Sigmoid colon (tissue), 7 donors: Measurements from ENCODE around the gene RANBP1. TPM values are rescaled to one million over a fixed set of nuclear protein-coding genes. Genes with fewer than 3 reads are reported as not detected.

Source experiments
- DNase-seq: peaks from one replicate; pipeline ENCODE4 v3.0.0-alpha.2; 2019
- H3K27ac ChIP-seq, 4 donors: fragments of 200-600 bp; sonication (generic); one replicate each; pipeline ENCODE4 v1.5.1; 2016 to 2019; ENCODE audit warnings: mild to moderate bottlenecking in 1 of 4
- H3K27me3 ChIP-seq, 3 donors: fragments of 200-600 bp; sonication (generic); one replicate each; pipeline ENCODE4 v1.5.1; 2019; ENCODE audit warnings: mild to moderate bottlenecking in 1 of 3
- H3K36me3 ChIP-seq, 4 donors: fragments of 200-600 bp; sonication (generic); one replicate each; pipeline ENCODE4 v1.5.1; 2016 to 2019
- H3K4me1 ChIP-seq, 4 donors: fragments of 200-600 bp; sonication (generic); one replicate each; pipeline ENCODE4 v1.5.1; 2017 to 2019
- H3K4me3 ChIP-seq, 4 donors: fragments of 200-600 bp; sonication (generic); one replicate each; pipeline ENCODE4 v1.5.1; 2017 to 2019; ENCODE audit warnings: mild to moderate bottlenecking in 2 of 4, moderate library complexity in 1 of 4
- H3K9me3 ChIP-seq, 4 donors: fragments of 200-600 bp in 3 of 4; sonication (generic) in 3 of 4; one replicate each; pipeline versions ENCODE4 v1.5.1 to v1.6.1; 2013 to 2019
- CTCF ChIP-seq, 4 experiments: fragments of 450-650 bp in 3 of 4; fragments of 200-600 bp in 1 of 4; IDR thresholded peaks; one replicate each; pipeline ENCODE4 v1.5.1; 2016 to 2019; ENCODE audit warnings: antibody characterized with exemption in 4 of 4, mild to moderate bottlenecking in 3 of 4, moderate library complexity in 2 of 4
- EP300 ChIP-seq, 4 donors: sonication (generic); formaldehyde crosslinking; IDR thresholded peaks; one replicate each; pipeline ENCODE4 v1.6.1; 2017; ENCODE audit warnings: antibody characterized with exemption in 4 of 4
- POLR2A ChIP-seq, 2 donors: fragments of 450-650 bp; IDR thresholded peaks; one replicate each; pipeline ENCODE4 v1.6.1; 2016; ENCODE audit warnings: antibody characterized with exemption in 2 of 2, mild to moderate bottlenecking in 2 of 2, moderate library complexity in 2 of 2
- POLR2AphosphoS5 ChIP-seq, 4 donors: sonication (generic); formaldehyde crosslinking; IDR thresholded peaks; one replicate each; pipeline ENCODE4 v1.6.1; 2017; ENCODE audit warnings: antibody characterized with exemption in 4 of 4
- WGBS, 2 donors: extraction: QIAGEN DNeasy Blood & Tissue Kit; methylation state at CpG; one replicate each; pipeline ENCODE4 v1.1.7; 2013; 5-methylcytosine and 5-hydroxymethylcytosine counted together
- intact Hi-C: fragments of 100-400 bp; cut with DNase I; formaldehyde crosslinking; loops from one replicate; pipeline ENCODE4 v1.15.1; 2023
- polyA plus RNA-seq, 3 donors: library from polyadenylated mRNA; stranded (reverse); fragments of 200-250 nt; gene quantifications; one replicate each; pipeline ENCODE4 v1.2.3, GENCODE V29; 2013
- total RNA-seq, 4 donors: library from RNA; depleted of rRNA; stranded (reverse); fragments of >200 nt; gene quantifications; one replicate each; pipeline ENCODE4 v1.1.0, GENCODE V29; 2016
- donor health status: healthy with polysubstance abuse.
- donor health status: Bipolar disorder and iron deficiency.
- donor health status: healthy.

The RANBP1 gene
- total and polyA plus RNA-seq, 7 donors, result 67.9 to 194 (median 154) TPM

- H3K4me1 ChIP-seq, result no peaks in the 10 kb centered on the region
- no peak for TF ChIP-seq POLR2A (IDR thresholded peaks at IDR 0.05)
- TF ChIP-seq POLR2AphosphoS5 (IDR thresholded peaks at IDR 0.05), result no peak
- no peak for TF ChIP-seq EP300 (IDR thresholded peaks at IDR 0.05)
- no peak for TF ChIP-seq CTCF (IDR thresholded peaks at IDR 0.05)
- DNase-seq, result no peak
- intact Hi-C loops, result no loop called here
- H3K4me3 ChIP-seq, result no peak overlapping the region
- 90 to 93% methylated on average over 8 of the region's 8 CpGs for WGBS, 2 donors
- H3K27me3 ChIP-seq, result no peaks in the 10 kb centered on the region
- H3K9me3 ChIP-seq, result no peaks in the 10 kb centered on the region
- no peaks in the 10 kb centered on the region for H3K36me3 ChIP-seq
- H3K27ac ChIP-seq, result no peak overlapping the region
These were observed 44.4 kb upstream of the RANBP1 start for GRCh38 chr22:20071524-20071972.

- no peak for DNase-seq
- H3K9me3 ChIP-seq, result no peaks in the 10 kb centered on the region
- no peak overlapping the region for H3K27ac ChIP-seq
- H3K4me3 ChIP-seq, result no peak overlapping the region
- H3K4me1 ChIP-seq, result peaks cover 0 to 15% (median 13%) of the 10 kb centered on the region in 4 donors
- no peaks in the 10 kb centered on the region for H3K27me3 ChIP-seq
- no peaks in the 10 kb centered on the region for H3K36me3 ChIP-seq
- intact Hi-C loops, result no loop called here
- TF ChIP-seq CTCF (IDR thresholded peaks at IDR 0.05) (no peak), POLR2A (IDR thresholded peaks at IDR 0.05) (no peak), EP300 (IDR thresholded peaks at IDR 0.05) (no peak), POLR2AphosphoS5 (IDR thresholded peaks at IDR 0.05) (no peak)
- 68 to 84% methylated on average over 6 of the region's 6 CpGs for WGBS, 2 donors
These were observed 39.2 kb upstream of the RANBP1 start for GRCh38 chr22:20076627-20077172.

- 0% methylated on average over 100 of the region's 100 CpGs for WGBS, 2 donors
- H3K27me3 ChIP-seq, result no peaks in the 10 kb centered on the region
- DNase-seq, result peak; percentile 96
- intact Hi-C loops, result loop anchor here (2.0 to 10.0 kb wide), 4 partner anchors 37 to 105 kb away; partner anchors contain the start of genes RANBP1, TANGO2, TRMT2A and ZDHHC8
- H3K36me3 ChIP-seq, result no peaks in the 10 kb centered on the region
- H3K4me3 ChIP-seq, result peak within 1 kb of the TSS; percentile 80 to 91 (median 88)
- TF ChIP-seq POLR2AphosphoS5 (IDR thresholded peaks at IDR 0.05) (peak; percentile 43 to 88 (median 76)), POLR2A (IDR thresholded peaks at IDR 0.05) (peak; percentile 13 to 49), CTCF (IDR thresholded peaks at IDR 0.05) (no peak), EP300 (IDR thresholded peaks at IDR 0.05) (peak in 1 of 4 donors; percentile 79)
- H3K9me3 ChIP-seq, result no peaks in the 10 kb centered on the region
- H3K27ac ChIP-seq, result peak within 1 kb of the TSS; percentile 88 to 97 (median 94)
- peaks cover 0 to 47% (median 45%) of the 10 kb centered on the region in 4 donors for H3K4me1 ChIP-seq
These were observed 36.0 kb upstream of the RANBP1 start, which contains the start of gene DGCR8 for GRCh38 chr22:20079745-20080444. Gene DGCR8, plus strand, starts transcription at chr22:20080241. Its CDS starts 5,723 bp downstream, at chr22:20085964.

GRCh38 chr22:20080445-20080775 is 35.5 kb upstream of the RANBP1 start:
- Histone ChIP-seq H3K4me3 (peak overlapping the region; percentile 80 to 91 (median 88)), H3K36me3 (no peaks in the 10 kb centered on the region), H3K9me3 (no peaks in the 10 kb centered on the region), H3K27ac (peak overlapping the region; percentile 88 to 97 (median 94)), H3K4me1 (peaks cover 0 to 52% (median 49%) of the 10 kb centered on the region in 4 donors), H3K27me3 (no peaks in the 10 kb centered on the region)
- intact Hi-C loops, result loop anchor here (2.0 to 10.0 kb wide), 4 partner anchors 37 to 106 kb away; partner anchors contain the start of genes RANBP1, TANGO2, TRMT2A and ZDHHC8
- TF ChIP-seq POLR2A (IDR thresholded peaks at IDR 0.05) (no peak), POLR2AphosphoS5 (IDR thresholded peaks at IDR 0.05) (no peak), CTCF (IDR thresholded peaks at IDR 0.05) (no peak), EP300 (IDR thresholded peaks at IDR 0.05) (no peak)
- 1% methylated on average over 34 of the region's 34 CpGs for WGBS, 2 donors
- peak; percentile 84 for DNase-seq
